KMS-11 (cell line): ENCODE measurements around the gene CCDC177.

Experiments used
- H2AFZ ChIP-seq: fragments of 200-600 bp; sonication (generic); 2 replicates; pipeline ENCODE4 v1.6.1; 2016; ENCODE audit warnings: antibody characterized with exemption, mixed run types, low read depth
- H3K27ac ChIP-seq: fragments of 200-600 bp; sonication (generic); 2 replicates; pipeline ENCODE4 v1.6.1; 2016; ENCODE audit warnings: mild to moderate bottlenecking, mixed run types
- H3K27me3 ChIP-seq: fragments of 200-600 bp; sonication (generic); 2 replicates; pipeline ENCODE4 v1.6.1; 2017; ENCODE audit warnings: mild to moderate bottlenecking, low read depth, mixed run types, moderate library complexity; ENCODE audit not compliant: insufficient read depth
- H3K36me3 ChIP-seq: fragments of 200-600 bp; sonication (generic); 2 replicates; pipeline ENCODE4 v1.6.1; 2017; ENCODE audit warnings: mild to moderate bottlenecking, mixed run types; ENCODE audit not compliant: insufficient read depth
- H3K4me1 ChIP-seq: fragments of 200-600 bp; sonication (generic); 2 replicates; pipeline ENCODE4 v1.6.1; 2016; ENCODE audit warnings: mild to moderate bottlenecking, low read depth, mixed run types; ENCODE audit not compliant: poor library complexity, severe bottlenecking
- H3K4me2 ChIP-seq: fragments of 200-600 bp; sonication (generic); 2 replicates; pipeline ENCODE4 v1.7.0; 2016; ENCODE audit warnings: mild to moderate bottlenecking, mixed run types
- H3K4me3 ChIP-seq: fragments of 200-600 bp; sonication (generic); IDR thresholded peaks from 2 replicates; pipeline ENCODE4 v1.6.1; 2017; ENCODE audit warnings: low read depth, low read length, mixed read lengths; ENCODE audit not compliant: insufficient read depth
- H3K79me2 ChIP-seq: fragments of 200-600 bp; sonication (generic); 2 replicates; pipeline ENCODE4 v1.6.1; 2016; ENCODE audit warnings: low read depth, mixed run types; ENCODE audit not compliant: insufficient read depth
- H3K9ac ChIP-seq: fragments of 200-600 bp; sonication (generic); 2 replicates; pipeline ENCODE4 v1.6.1; 2016; ENCODE audit warnings: mild to moderate bottlenecking, mixed run types
- H4K20me1 ChIP-seq: fragments of 200-600 bp; sonication (generic); 2 replicates; pipeline ENCODE4 v1.6.1; 2016; ENCODE audit warnings: mild to moderate bottlenecking, mixed run types; ENCODE audit not compliant: insufficient read depth
- TF ChIP-seq, protein P1 (sequence below): fragments of 200-600 bp; sonication (generic); conservative IDR thresholded peaks from 2 replicates; pipeline ENCODE4 v1.6.1; 2017; ENCODE audit warnings: low read depth, mild to moderate bottlenecking, antibody characterized with exemption, low read length, moderate library complexity, mixed read lengths

Gene CCDC177

DNA sequence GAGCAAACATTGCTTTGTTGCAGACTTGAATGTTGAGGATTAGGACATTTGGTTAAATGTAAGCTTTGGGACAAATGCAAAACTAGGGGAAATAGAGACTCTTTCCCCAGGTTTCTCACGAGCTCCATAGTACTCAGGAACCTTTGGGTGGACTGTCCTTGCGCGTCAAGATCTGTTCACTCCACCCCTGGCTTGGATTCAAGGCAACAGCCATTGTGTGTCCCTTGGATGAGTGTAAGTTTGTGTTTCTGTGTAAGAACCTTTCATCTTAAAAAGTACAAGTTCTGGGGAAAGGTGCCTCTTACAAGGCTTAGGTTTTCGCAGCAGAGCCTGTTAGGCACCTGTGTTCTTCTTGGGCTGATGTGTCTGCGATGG, 40.4 kb upstream of the CCDC177 start:
- TF ChIP-seq, protein P1, sequence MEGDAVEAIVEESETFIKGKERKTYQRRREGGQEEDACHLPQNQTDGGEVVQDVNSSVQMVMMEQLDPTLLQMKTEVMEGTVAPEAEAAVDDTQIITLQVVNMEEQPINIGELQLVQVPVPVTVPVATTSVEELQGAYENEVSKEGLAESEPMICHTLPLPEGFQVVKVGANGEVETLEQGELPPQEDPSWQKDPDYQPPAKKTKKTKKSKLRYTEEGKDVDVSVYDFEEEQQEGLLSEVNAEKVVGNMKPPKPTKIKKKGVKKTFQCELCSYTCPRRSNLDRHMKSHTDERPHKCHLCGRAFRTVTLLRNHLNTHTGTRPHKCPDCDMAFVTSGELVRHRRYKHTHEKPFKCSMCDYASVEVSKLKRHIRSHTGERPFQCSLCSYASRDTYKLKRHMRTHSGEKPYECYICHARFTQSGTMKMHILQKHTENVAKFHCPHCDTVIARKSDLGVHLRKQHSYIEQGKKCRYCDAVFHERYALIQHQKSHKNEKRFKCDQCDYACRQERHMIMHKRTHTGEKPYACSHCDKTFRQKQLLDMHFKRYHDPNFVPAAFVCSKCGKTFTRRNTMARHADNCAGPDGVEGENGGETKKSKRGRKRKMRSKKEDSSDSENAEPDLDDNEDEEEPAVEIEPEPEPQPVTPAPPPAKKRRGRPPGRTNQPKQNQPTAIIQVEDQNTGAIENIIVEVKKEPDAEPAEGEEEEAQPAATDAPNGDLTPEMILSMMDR = no peak
- no peak overlapping the region for H3K4me3 ChIP-seq
- peaks cover 10% of the 10 kb centered on the region; the same call in 1 of the 2 replicates for H3K79me2 ChIP-seq
- H2AFZ ChIP-seq = peak overlapping the region; percentile 26; the same call in 1 of the 2 replicates
- H4K20me1 ChIP-seq = no peaks in the 10 kb centered on the region
- 0 out of 2 replicates have a peak overlapping the region, but pooled peaks have one; percentile 15 for H3K9ac ChIP-seq
- peak overlapping the region; percentile 82 for H3K4me2 ChIP-seq
- peak overlapping the region; percentile 64; the same call in 1 of the 2 replicates for H3K27ac ChIP-seq
- no peaks in the 10 kb centered on the region for H3K36me3 ChIP-seq
- H3K4me1 ChIP-seq = peaks cover 59% of the 10 kb centered on the region
- H3K27me3 ChIP-seq = no peaks in the 10 kb centered on the region

DNA sequence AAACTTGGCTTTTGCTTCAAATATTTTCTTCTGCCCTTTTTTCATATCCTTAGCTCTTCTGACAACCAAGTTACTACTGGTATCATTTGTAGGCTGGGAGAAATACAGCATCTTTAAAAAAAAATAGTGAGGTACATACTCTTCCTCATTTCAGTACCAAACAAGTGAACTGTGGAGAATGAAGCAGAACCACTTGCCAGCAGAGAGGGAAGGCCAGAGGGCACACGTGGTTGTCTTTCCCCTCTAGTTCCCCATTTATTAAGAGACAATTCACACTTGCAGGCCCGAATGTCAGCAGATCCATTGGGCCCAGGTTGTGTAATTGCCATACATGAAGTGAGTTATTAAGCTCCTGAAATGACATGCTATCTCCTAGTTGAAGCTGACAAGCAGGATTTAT, 39.9 kb upstream of the CCDC177 start:
- no peak overlapping the region for H2AFZ ChIP-seq
- H3K4me2 ChIP-seq = peak overlapping the region; percentile 82; the same call in 1 of the 2 replicates
- no peaks in the 10 kb centered on the region for H4K20me1 ChIP-seq
- no peak overlapping the region for H3K9ac ChIP-seq
- H3K4me1 ChIP-seq = peaks cover 62% of the 10 kb centered on the region
- TF ChIP-seq, protein P1 = no peak
- no peaks in the 10 kb centered on the region for H3K36me3 ChIP-seq
- H3K27me3 ChIP-seq = no peaks in the 10 kb centered on the region
- peaks cover 10% of the 10 kb centered on the region; the same call in 1 of the 2 replicates for H3K79me2 ChIP-seq
- H3K27ac ChIP-seq = no peak overlapping the region; the same call in 1 of the 2 replicates
- no peak overlapping the region for H3K4me3 ChIP-seq

DNA sequence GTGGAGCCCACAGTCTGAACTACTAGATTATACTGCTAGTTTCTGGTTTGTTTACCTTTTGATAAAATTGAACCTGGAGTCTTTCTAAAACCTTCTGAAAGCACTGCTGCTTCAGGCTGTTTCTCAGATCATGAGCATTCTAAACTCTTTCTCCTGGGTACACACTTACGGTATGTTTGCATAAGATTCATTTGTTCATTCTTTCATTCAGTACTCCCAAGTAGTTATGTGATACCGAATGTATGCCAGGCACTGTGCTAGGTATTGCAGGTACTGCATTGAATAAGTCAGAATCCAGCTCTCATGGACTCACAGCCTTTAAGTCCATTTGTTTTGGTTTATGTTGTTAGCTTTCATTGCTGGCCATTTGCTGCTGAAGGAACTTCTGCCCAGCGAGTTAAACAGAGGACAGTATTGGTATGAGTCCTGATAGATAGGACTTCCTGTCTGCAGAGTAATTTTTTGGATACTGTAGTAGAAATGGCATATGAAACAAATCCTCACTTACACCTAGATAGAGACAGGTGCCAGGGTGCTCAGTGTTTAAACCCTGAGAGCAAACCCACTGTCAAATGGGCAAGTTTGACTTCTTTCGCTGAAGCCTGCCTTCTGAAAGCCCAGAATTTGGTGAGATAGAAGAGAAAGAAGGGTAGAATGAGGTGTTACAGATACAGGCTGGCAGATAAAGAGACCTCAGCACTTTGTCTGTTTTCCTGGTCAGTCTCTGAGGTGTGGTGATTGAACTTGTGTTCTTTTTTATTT, 38.8 kb upstream of the CCDC177 start:
- Histone ChIP-seq H3K4me3 (no peak overlapping the region), H2AFZ (no peak overlapping the region), H3K4me2 (peak overlapping the region; percentile 75; the same call in 1 of the 2 replicates), H3K27me3 (no peaks in the 10 kb centered on the region), H4K20me1 (no peaks in the 10 kb centered on the region), H3K9ac (no peak overlapping the region; the same call in 1 of the 2 replicates), H3K27ac (no peak overlapping the region; the same call in 1 of the 2 replicates), H3K79me2 (peaks cover 8% of the 10 kb centered on the region; the same call in 1 of the 2 replicates), H3K4me1 (peaks cover 60% of the 10 kb centered on the region), H3K36me3 (no peaks in the 10 kb centered on the region)
- TF ChIP-seq, protein P1 = no peak

DNA sequence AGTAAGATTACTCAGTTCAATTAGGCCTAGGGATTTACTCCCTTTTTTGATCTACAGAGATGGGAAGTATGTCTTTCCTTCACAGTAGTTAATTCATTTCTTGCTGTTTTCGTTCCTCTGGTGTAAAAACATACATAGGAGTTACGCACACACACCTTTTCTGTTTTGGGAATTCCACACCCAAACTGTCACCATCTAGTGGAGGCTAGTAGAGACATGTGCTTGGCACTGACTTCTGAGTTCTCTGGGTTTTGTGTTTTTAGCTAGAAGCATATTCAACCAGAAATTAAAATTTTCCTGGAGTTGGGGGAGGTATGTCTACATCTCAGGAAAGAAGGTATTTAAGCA, 38.1 kb upstream of the CCDC177 start:
- H3K9ac ChIP-seq = peak overlapping the region; percentile 55; the same call in 1 of the 2 replicates
- H3K4me2 ChIP-seq = peak overlapping the region; percentile 75
- peak overlapping the region; percentile 27; the same call in 1 of the 2 replicates for H3K27ac ChIP-seq
- no peaks in the 10 kb centered on the region for H4K20me1 ChIP-seq
- no peak overlapping the region for H3K4me3 ChIP-seq
- TF ChIP-seq, protein P1 = no peak
- H2AFZ ChIP-seq = peak overlapping the region; percentile 42; the same call in 1 of the 2 replicates
- H3K36me3 ChIP-seq = no peaks in the 10 kb centered on the region
- H3K79me2 ChIP-seq = peaks cover 4% of the 10 kb centered on the region; the same call in 1 of the 2 replicates
- H3K27me3 ChIP-seq = no peaks in the 10 kb centered on the region
- H3K4me1 ChIP-seq = peaks cover 53% of the 10 kb centered on the region
